ENCODE results near the gene AFF1.

AFF1 gene
- 24.9 to 211 (median 78.4) reads per million in 18 experiments for total RNA-seq

- DNase-seq = peak; percentile 96 to 97
Measured at GRCh38 chr4:86934771-86935565, at the start of gene AFF1. Gene AFF1, plus strand, starts transcription at chr4:86935011. Its CDS starts 13,523 bp downstream, at chr4:86948534.

- DNase-seq = no peak
Measured at GRCh38 chr4:86890790-86891189, 44.0 kb upstream of the AFF1 start.

GRCh38 chr4:86891762-86892635, 42.8 kb upstream of the AFF1 start, which contains the start of gene C4orf36:
Gene C4orf36, minus strand, starts transcription at chr4:86892422. Its CDS starts 902 bp downstream, at chr4:86891520.
- DNase-seq = peak in 1 of 2 donors; percentile 25

GRCh38 chr4:86892636-86892960, 42.2 kb upstream of the AFF1 start:
- no peak for DNase-seq

- no peak for DNase-seq
Measured at GRCh38 chr4:86893136-86893535, 41.7 kb upstream of the AFF1 start.

- peak; percentile 24 to 52 for DNase-seq
Measured at GRCh38 chr4:86894455-86894854, 40.4 kb upstream of the AFF1 start.

- DNase-seq = peak; percentile 63 to 78
Measured at GRCh38 chr4:86895692-86896488, 38.9 kb upstream of the AFF1 start.

- no peak for DNase-seq
Measured at GRCh38 chr4:86896596-86896995, 38.2 kb upstream of the AFF1 start.

GRCh38 chr4:86898562-86898961, 36.2 kb upstream of the AFF1 start:
- DNase-seq = no peak

GRCh38 chr4:86901864-86902263, 32.9 kb upstream of the AFF1 start:
- DNase-seq = no peak

- peak; percentile 62 to 89 for DNase-seq
Measured at GRCh38 chr4:86908251-86908657, 26.6 kb upstream of the AFF1 start.

GRCh38 chr4:86909546-86910295, 25.1 kb upstream of the AFF1 start:
- DNase-seq = peak; percentile 46 to 54

- no peak for DNase-seq
Measured at GRCh38 chr4:86910369-86910768, 24.4 kb upstream of the AFF1 start.

GRCh38 chr4:86910820-86911684, 23.8 kb upstream of the AFF1 start:
- DNase-seq = no peak

- no peak for DNase-seq
Measured at GRCh38 chr4:86916392-86916791, 18.4 kb upstream of the AFF1 start.

- no peak for DNase-seq
Measured at GRCh38 chr4:86917212-86918039, 17.4 kb upstream of the AFF1 start.

- DNase-seq = peak; percentile 72 to 84
Measured at GRCh38 chr4:86918539-86919072, 16.2 kb upstream of the AFF1 start.

- no peak for DNase-seq
Measured at GRCh38 chr4:86919561-86920223, 15.1 kb upstream of the AFF1 start.

GRCh38 chr4:86921608-86922252, 13.1 kb upstream of the AFF1 start:
- peak in 1 of 2 donors; percentile 42 for DNase-seq

Measured in inflammatory macrophage (primary cell).